HG03432 (cell line): Measurements from ENCODE around the gene AP4M1.
A peak's percentile ranks its signal among the peaks of the same experiment; 100 is the strongest.
"Not testable (repeated sequence)": the region's sequence is repeated elsewhere in the genome, so short reads cannot be mapped to it uniquely, and the experiment has no call there.

Source experiments
- ATAC-seq: cut with Tn5 transposase; IDR thresholded peaks from one replicate; pipeline ENCODE4 v1.9.1; 2021; ENCODE audit warnings: mild to moderate bottlenecking, moderate library complexity; ENCODE audit not compliant: unreplicated experiment

Gene AP4M1

GRCh38 chr7:100130220-100130607 lies 28.8 kb downstream of the AP4M1 start:
- ATAC-seq: not testable (repeated sequence)

- no peak for ATAC-seq
Observed at GRCh38 chr7:100130608-100131453, 29.4 kb downstream of the AP4M1 start.

GRCh38 chr7:100132126-100132525 lies 30.7 kb downstream of the AP4M1 start:
- ATAC-seq: no peak

- peak; percentile 52 for ATAC-seq
Observed at GRCh38 chr7:100132697-100133151, 31.3 kb downstream of the AP4M1 start.

- ATAC-seq: no peak
Observed at GRCh38 chr7:100137851-100138760, 36.7 kb downstream of the AP4M1 start.

- ATAC-seq: no peak
Observed at GRCh38 chr7:100141555-100141949, 40.1 kb downstream of the AP4M1 start.

GRCh38 chr7:100142461-100142860 lies 41.0 kb downstream of the AP4M1 start:
- ATAC-seq: no peak

- not testable (repeated sequence) for ATAC-seq
Observed at GRCh38 chr7:100146350-100146749, 44.9 kb downstream of the AP4M1 start.

GRCh38 chr7:100147278-100147677 lies 45.8 kb downstream of the AP4M1 start:
- no peak for ATAC-seq

GRCh38 chr7:100148225-100148558 lies 46.7 kb downstream of the AP4M1 start:
- ATAC-seq: no peak

- peak; percentile 96 for ATAC-seq
Observed at GRCh38 chr7:100148559-100149328, 47.3 kb downstream of the AP4M1 start, which contains the start of gene LAMTOR4. Gene LAMTOR4 (plus strand): TSS chr7:100148918. CDS start chr7:100148973, 55 bp downstream.

GRCh38 chr7:100152404-100152803 lies 51.0 kb downstream of the AP4M1 start:
- ATAC-seq: no peak

- ATAC-seq: no peak
Observed at GRCh38 chr7:100152937-100153666, 51.7 kb downstream of the AP4M1 start.

- no peak for ATAC-seq
Observed at GRCh38 chr7:100153708-100154535, 52.5 kb downstream of the AP4M1 start.

- ATAC-seq: no peak
Observed at GRCh38 chr7:100154651-100155491, 53.4 kb downstream of the AP4M1 start.

GRCh38 chr7:100155553-100156317 lies 54.3 kb downstream of the AP4M1 start:
- ATAC-seq: no peak

GRCh38 chr7:100156331-100157068 lies 55.1 kb downstream of the AP4M1 start:
- ATAC-seq: no peak
